ENCODE measurements around the gene DUSP23.

DUSP23 gene
- 8.7 to 51.8 (median 26.7) reads per million in 17 experiments for total RNA-seq

- DNase-seq, result peak; percentile 98 to 99 (median 98)
Observed at GRCh38 chr1:159780583-159781582, at the start of gene DUSP23. TSS of gene DUSP23 (plus strand) at chr1:159780962. CDS start at chr1:159781101, 139 bp downstream.

- DNase-seq, result peak in 3 of 4 experiments; percentile 6 to 60 (median 60)
Observed at GRCh38 chr1:159737238-159737916, 43.4 kb upstream of the DUSP23 start.

GRCh38 chr1:159743651-159744410, 36.9 kb upstream of the DUSP23 start:
- DNase-seq, result peak in 2 of 4 experiments; percentile 35 to 57

GRCh38 chr1:159746666-159747065, 34.1 kb upstream of the DUSP23 start:
- DNase-seq, result no peak

GRCh38 chr1:159748370-159748769, 32.4 kb upstream of the DUSP23 start:
- DNase-seq, result no peak

GRCh38 chr1:159749630-159750029, 31.1 kb upstream of the DUSP23 start:
- DNase-seq, result no peak

GRCh38 chr1:159750621-159751020, 30.1 kb upstream of the DUSP23 start:
- no peak for DNase-seq

GRCh38 chr1:159751031-159751430, 29.7 kb upstream of the DUSP23 start:
- peak in 2 of 4 experiments; percentile 32 to 37 for DNase-seq

GRCh38 chr1:159752135-159752580, 28.6 kb upstream of the DUSP23 start:
- peak in 2 of 4 experiments; percentile 3 to 30 for DNase-seq

- DNase-seq, result no peak
Observed at GRCh38 chr1:159753386-159753785, 27.4 kb upstream of the DUSP23 start.

GRCh38 chr1:159755451-159756007, 25.2 kb upstream of the DUSP23 start:
- peak in 1 of 4 experiments; percentile 22 for DNase-seq

- DNase-seq, result peak; percentile 66 to 87 (median 81)
Observed at GRCh38 chr1:159756397-159756796, 24.4 kb upstream of the DUSP23 start.

GRCh38 chr1:159763686-159764085, 17.1 kb upstream of the DUSP23 start:
- DNase-seq, result no peak

- no peak for DNase-seq
Observed at GRCh38 chr1:159765806-159766205, 15.0 kb upstream of the DUSP23 start.

- DNase-seq, result no peak
Observed at GRCh38 chr1:159771127-159771895, 9.5 kb upstream of the DUSP23 start.

- no peak for DNase-seq
Observed at GRCh38 chr1:159774465-159774864, 6.3 kb upstream of the DUSP23 start.

- peak in 1 of 4 experiments; percentile 40 for DNase-seq
Observed at GRCh38 chr1:159775716-159776115, 5.0 kb upstream of the DUSP23 start.

GRCh38 chr1:159778266-159778665, 2.5 kb upstream of the DUSP23 start:
- no peak for DNase-seq

- DNase-seq, result no peak
Observed at GRCh38 chr1:159779403-159779851, 1.3 kb upstream of the DUSP23 start.

GRCh38 chr1:159781992-159782391, 1.2 kb downstream of the DUSP23 start:
- DNase-seq, result no peak

- DNase-seq, result no peak
Observed at GRCh38 chr1:159783724-159784123, 3.0 kb downstream of the DUSP23 start.

Data from suppressor macrophage (primary cell).